HepG2 (cell line): ENCODE data around the gene SPACDR. TPM values are rescaled to one million over a fixed set of nuclear protein-coding genes. Genes with fewer than 3 reads are reported as not detected.

ENCODE experiments used
- ARID2 ChIP-seq: sonication (generic); formaldehyde crosslinking; IDR thresholded peaks from 2 replicates; pipeline ENCODE4 v1.8.1; 2022; ENCODE audit warnings: mild to moderate bottlenecking, missing genetic modification reagents, borderline replicate concordance
- BORCS8-MEF2B ChIP-seq: sonication (generic); formaldehyde crosslinking; IDR thresholded peaks from 2 replicates; pipeline ENCODE4 v1.8.0; 2022; ENCODE audit warnings: mild to moderate bottlenecking, missing genetic modification reagents
- CBX5 ChIP-seq: sonication (generic); formaldehyde crosslinking; IDR thresholded peaks from 2 replicates; pipeline ENCODE4 v1.4.0; 2020; ENCODE audit warnings: missing genetic modification reagents, borderline replicate concordance
- EED ChIP-seq: sonication (generic); formaldehyde crosslinking; IDR thresholded peaks from 2 replicates; pipeline ENCODE4 v1.5.0; 2020; ENCODE audit warnings: mild to moderate bottlenecking, missing genetic modification reagents
- ETV6 ChIP-seq: sonication (generic); formaldehyde crosslinking; conservative IDR thresholded peaks from 2 replicates; pipeline ENCODE4 v1.4.0; 2020; ENCODE audit warnings: missing genetic modification reagents
- GABPA ChIP-seq, 2 experiments: IDR thresholded peaks; 2 replicates each; pipeline ENCODE4 v1.6.1; 2011 to 2016; ENCODE audit warnings: low read depth in 2 of 2, low read length in 1 of 2, missing biosample characterization in 1 of 2, missing genetic modification characterization in 1 of 2
- KLF9 ChIP-seq: IDR thresholded peaks from 2 replicates; pipeline ENCODE4 v1.6.1; 2016; ENCODE audit warnings: low read depth
- POLR2A ChIP-seq, 2 experiments: IDR thresholded peaks; 2 replicates each; pipeline ENCODE4 v1.6.1; 2011; ENCODE audit warnings: low read depth in 2 of 2, low read length in 2 of 2, mild to moderate bottlenecking in 1 of 2, moderate library complexity in 1 of 2; ENCODE audit not compliant: insufficient read depth in 1 of 2
- POLR2G ChIP-seq: fragments of 200-400 bp; formaldehyde crosslinking; IDR thresholded peaks from 2 replicates; pipeline ENCODE4 v1.6.1; 2018; ENCODE audit warnings: mild to moderate bottlenecking, low read depth, low read length, moderate library complexity
- SMAD1 ChIP-seq: sonication (generic); formaldehyde crosslinking; IDR thresholded peaks from 2 replicates; pipeline ENCODE4 v1.4.0; 2020; ENCODE audit warnings: missing genetic modification reagents, low read depth, mild to moderate bottlenecking, borderline replicate concordance
- TBX2 ChIP-seq: sonication (generic); formaldehyde crosslinking; IDR thresholded peaks from 2 replicates; pipeline ENCODE4 v1.5.0; 2020; ENCODE audit warnings: missing genetic modification reagents, mild to moderate bottlenecking, borderline replicate concordance
- TOE1 ChIP-seq: sonication (generic); formaldehyde crosslinking; IDR thresholded peaks from 2 replicates; pipeline ENCODE4 v1.4.0; 2020; ENCODE audit warnings: mild to moderate bottlenecking, missing genetic modification reagents
- ZBTB38 ChIP-seq: sonication (generic); formaldehyde crosslinking; IDR thresholded peaks from 2 replicates; pipeline ENCODE4 v1.5.1; 2020; ENCODE audit warnings: mild to moderate bottlenecking, missing genetic modification reagents
- ZBTB7B ChIP-seq: sonication (generic); formaldehyde crosslinking; IDR thresholded peaks from 2 replicates; pipeline ENCODE4 v1.4.0; 2020; ENCODE audit warnings: missing genetic modification reagents
- ZNF12 ChIP-seq: sonication (generic); formaldehyde crosslinking; IDR thresholded peaks from 2 replicates; pipeline ENCODE4 v1.5.0; 2020; ENCODE audit warnings: missing genetic modification reagents
- ZNF136 ChIP-seq: sonication (generic); formaldehyde crosslinking; IDR thresholded peaks from 2 replicates; pipeline ENCODE4 v1.8.1; 2022; ENCODE audit warnings: low read depth, mild to moderate bottlenecking, moderate library complexity, missing genetic modification reagents
- ZNF230 ChIP-seq: sonication (generic); formaldehyde crosslinking; IDR thresholded peaks from 2 replicates; pipeline ENCODE4 v1.4.0; 2020; ENCODE audit warnings: mild to moderate bottlenecking, missing genetic modification reagents
- ZNF264 ChIP-seq: sonication (generic); formaldehyde crosslinking; IDR thresholded peaks from 2 replicates; pipeline ENCODE4 v1.4.0; 2020; ENCODE audit warnings: missing genetic modification reagents
- ZNF572 ChIP-seq: sonication (generic); formaldehyde crosslinking; IDR thresholded peaks from 2 replicates; pipeline ENCODE4 v1.5.1; 2020; ENCODE audit warnings: mild to moderate bottlenecking, missing genetic modification reagents
- ZNF720 ChIP-seq: sonication (generic); formaldehyde crosslinking; IDR thresholded peaks from 2 replicates; pipeline ENCODE4 v1.4.0; 2020; ENCODE audit warnings: missing genetic modification reagents
- ZNF772 ChIP-seq: sonication (generic); formaldehyde crosslinking; IDR thresholded peaks from 2 replicates; pipeline ENCODE4 v1.5.0; 2020; ENCODE audit warnings: mild to moderate bottlenecking, missing genetic modification reagents
- ZNF773 ChIP-seq: sonication (generic); formaldehyde crosslinking; IDR thresholded peaks from 2 replicates; pipeline ENCODE4 v1.4.0; 2020; ENCODE audit warnings: missing genetic modification reagents, borderline replicate concordance
- ZNF775 ChIP-seq: sonication (generic); formaldehyde crosslinking; IDR thresholded peaks from 2 replicates; pipeline ENCODE4 v1.4.0; 2020; ENCODE audit warnings: missing genetic modification reagents, mild to moderate bottlenecking, moderate library complexity, borderline replicate concordance
- ZNF790 ChIP-seq: sonication (generic); formaldehyde crosslinking; IDR thresholded peaks from 2 replicates; pipeline ENCODE4 v1.8.0; 2022; ENCODE audit warnings: missing genetic modification reagents, mild to moderate bottlenecking, borderline replicate concordance
- ZNF878 ChIP-seq: sonication (generic); formaldehyde crosslinking; IDR thresholded peaks from 2 replicates; pipeline ENCODE4 v1.8.1; 2023; ENCODE audit warnings: mild to moderate bottlenecking, missing genetic modification reagents, moderate library complexity
- ZNF879 ChIP-seq: sonication (generic); formaldehyde crosslinking; IDR thresholded peaks from 2 replicates; pipeline ENCODE4 v1.8.1; 2023; ENCODE audit warnings: missing genetic modification reagents
- polyA plus RNA-seq, 8 experiments: library from polyadenylated mRNA; depleted of rRNA in 3 of 8; stranded (reverse) in 7 of 8; unstranded in 1 of 8; fragments of >200 nt; fragmentation: Illumina TruSeq in 4 of 8; extraction: Trizol in 4 of 8; gene quantifications; 2 replicates each; pipeline versions ENCODE4 v1.2.1 to v1.2.3, GENCODE V29; 2011 to 2016; ENCODE audit warnings: low read depth in 4 of 8, missing spikeins in 1 of 8, mixed read lengths in 1 of 8; ENCODE audit not compliant: insufficient read depth in 1 of 8
- total RNA-seq, 5 experiments: library from RNA; depleted of rRNA; stranded (reverse); fragments of >200 nt; fragmentation: Illumina TruSeq; extraction: Trizol; gene quantifications; 2 replicates each; pipeline ENCODE4 v1.2.3, GENCODE V29; 2016; ENCODE audit warnings: low read depth in 1 of 5
- TF ChIP-seq, protein P1 (sequence below): sonication (generic); formaldehyde crosslinking; IDR thresholded peaks from 2 replicates; pipeline ENCODE4 v1.5.0; 2020; ENCODE audit warnings: missing genetic modification reagents, mild to moderate bottlenecking, borderline replicate concordance
- TF ChIP-seq, protein P2 (sequence below): sonication (generic); formaldehyde crosslinking; IDR thresholded peaks from 2 replicates; pipeline ENCODE4 v1.4.0; 2020; ENCODE audit warnings: missing genetic modification reagents

The SPACDR gene
- total and polyA plus RNA-seq, 2 of the 13 experiments (the other 11 are each of a cell fraction or from before 2014, with no cell fraction given): 0.41 TPM; not detected in 1

DNA sequence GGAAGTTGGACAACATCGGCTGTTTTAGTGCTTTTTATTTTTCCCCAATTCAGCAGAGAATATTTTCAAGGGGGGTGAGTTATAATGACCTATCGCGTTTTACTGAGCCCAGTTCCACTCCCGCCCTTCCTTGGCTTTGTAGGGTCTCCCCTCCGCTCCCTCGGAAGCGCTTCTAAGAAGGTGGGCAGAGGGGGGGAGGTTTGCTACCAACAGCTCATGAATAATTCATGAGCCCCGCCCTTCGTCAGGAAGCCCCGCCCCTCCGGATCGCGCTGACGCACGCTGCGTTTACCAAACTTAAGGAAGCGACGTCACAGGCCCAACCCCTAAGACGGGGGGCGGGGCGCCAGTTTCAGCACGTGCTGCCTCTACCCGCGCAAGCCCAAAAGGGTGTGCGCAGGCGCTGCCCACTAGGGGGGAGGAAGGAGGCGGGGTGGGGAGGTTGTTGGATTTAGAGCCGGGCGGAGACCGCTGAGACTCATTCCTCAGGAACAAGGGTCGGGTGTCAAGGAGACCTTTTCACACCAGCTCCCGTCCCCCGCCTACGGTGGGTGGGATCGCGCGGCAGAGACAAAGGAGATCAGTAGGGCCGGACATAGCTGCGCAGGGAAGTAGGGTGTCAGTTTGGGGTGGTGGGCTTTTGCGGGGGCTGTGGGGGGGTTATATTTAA is 35.0 kb downstream of the SPACDR start (continued):
- TF ChIP-seq ZNF775 (CRISPR knock-in tag) (0 out of 2 replicates have a peak, but pooled peaks have one; percentile 45), ETV6 (CRISPR knock-in tag) (peak; percentile 47; the same call in 1 of the 2 replicates), ZNF878 (CRISPR knock-in tag) (no peak), TOE1 (CRISPR knock-in tag) (no peak), ZNF230 (CRISPR knock-in tag) (0 out of 2 replicates have a peak, but pooled peaks have one; percentile 26), POLR2A (IDR thresholded peaks at IDR 0.05; ENCODE audit: insufficient read depth in 1 of 2, low read depth in 2 of 2, low read length in 2 of 2) (peak in 1 of 2 experiments; percentile 78; a peak in 2 of 4 replicates), ARID2 (CRISPR knock-in tag) (peak; percentile 14; the same call in 1 of the 2 replicates), ZBTB38 (CRISPR knock-in tag) (no peak; the same call in 1 of the 2 replicates), ZNF572 (no peak), GABPA (IDR thresholded peaks at IDR 0.05; ENCODE audit: low read depth, low read length) (no peak), GABPA (CRISPR knock-in tag; IDR thresholded peaks at IDR 0.05; ENCODE audit: low read depth) (peak; percentile 87), TBX2 (0 out of 2 replicates have a peak, but pooled peaks have one; percentile 18), ZNF772 (CRISPR knock-in tag) (0 out of 2 replicates have a peak, but pooled peaks have one; percentile 5), ZNF790 (CRISPR knock-in tag) (no peak), ZNF720 (CRISPR knock-in tag) (no peak; the same call in 1 of the 2 replicates), POLR2G (peak; percentile 85), ZBTB7B (no peak), BORCS8-MEF2B (CRISPR knock-in tag) (peak; percentile 49; the same call in 1 of the 2 replicates), ZNF12 (peak; percentile 22; the same call in 1 of the 2 replicates), CBX5 (CRISPR knock-in tag) (no peak; the same call in 1 of the 2 replicates), ZNF264 (CRISPR knock-in tag) (no peak), EED (CRISPR knock-in tag) (no peak), KLF9 (CRISPR knock-in tag) (peak; percentile 74; the same call in 1 of the 2 replicates), SMAD1 (CRISPR knock-in tag) (0 out of 2 replicates have a peak, but pooled peaks have one; percentile 51), ZNF136 (CRISPR knock-in tag) (no peak), ZNF879 (CRISPR knock-in tag) (0 out of 2 replicates have a peak, but pooled peaks have one; percentile 71), ZNF773 (CRISPR knock-in tag) (no peak)
- TF ChIP-seq, protein P1, sequence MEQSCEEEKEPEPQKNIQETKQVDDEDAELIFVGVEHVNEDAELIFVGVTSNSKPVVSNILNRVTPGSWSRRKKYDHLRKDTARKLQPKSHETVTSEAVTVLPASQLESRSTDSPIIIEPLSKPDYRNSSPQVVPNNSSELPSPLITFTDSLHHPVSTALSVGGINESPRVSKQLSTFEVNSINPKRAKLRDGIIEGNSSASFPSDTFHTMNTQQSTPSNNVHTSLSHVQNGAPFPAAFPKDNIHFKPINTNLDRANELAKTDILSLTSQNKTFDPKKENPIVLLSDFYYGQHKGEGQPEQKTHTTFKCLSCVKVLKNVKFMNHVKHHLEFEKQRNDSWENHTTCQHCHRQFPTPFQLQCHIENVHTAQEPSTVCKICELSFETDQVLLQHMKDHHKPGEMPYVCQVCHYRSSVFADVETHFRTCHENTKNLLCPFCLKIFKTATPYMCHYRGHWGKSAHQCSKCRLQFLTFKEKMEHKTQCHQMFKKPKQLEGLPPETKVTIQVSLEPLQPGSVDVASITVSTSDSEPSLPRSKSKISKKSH (CRISPR knock-in tag): no peak
- TF ChIP-seq, protein P2, sequence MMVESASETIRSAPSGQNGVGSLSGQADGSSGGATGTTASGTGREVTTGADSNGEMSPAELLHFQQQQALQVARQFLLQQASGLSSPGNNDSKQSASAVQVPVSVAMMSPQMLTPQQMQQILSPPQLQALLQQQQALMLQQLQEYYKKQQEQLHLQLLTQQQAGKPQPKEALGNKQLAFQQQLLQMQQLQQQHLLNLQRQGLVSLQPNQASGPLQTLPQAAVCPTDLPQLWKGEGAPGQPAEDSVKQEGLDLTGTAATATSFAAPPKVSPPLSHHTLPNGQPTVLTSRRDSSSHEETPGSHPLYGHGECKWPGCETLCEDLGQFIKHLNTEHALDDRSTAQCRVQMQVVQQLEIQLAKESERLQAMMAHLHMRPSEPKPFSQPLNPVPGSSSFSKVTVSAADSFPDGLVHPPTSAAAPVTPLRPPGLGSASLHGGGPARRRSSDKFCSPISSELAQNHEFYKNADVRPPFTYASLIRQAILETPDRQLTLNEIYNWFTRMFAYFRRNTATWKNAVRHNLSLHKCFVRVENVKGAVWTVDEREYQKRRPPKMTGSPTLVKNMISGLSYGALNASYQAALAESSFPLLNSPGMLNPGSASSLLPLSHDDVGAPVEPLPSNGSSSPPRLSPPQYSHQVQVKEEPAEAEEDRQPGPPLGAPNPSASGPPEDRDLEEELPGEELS (CRISPR knock-in tag): peak; percentile 34; the same call in 1 of the 2 replicates
